H1 (cell line): ENCODE results near the gene LIPC. TPM values are rescaled to one million over a fixed set of nuclear protein-coding genes. Genes with fewer than 3 reads are reported as not detected.

Source experiments
- CTCF ChIA-PET: fragments of 300-600 bp; sonication (Branson Sonifier 250); formaldehyde crosslinking; loops from one replicate; lab custom pipeline; 2021; ENCODE audit not compliant: partially characterized antibody; lab: Charles Lee
- POLR2A ChIA-PET: fragments of 300-600 bp; sonication (Branson Sonifier 250); formaldehyde crosslinking; loops from one replicate; lab custom pipeline; 2021; ENCODE audit warnings: inconsistent platforms; ENCODE audit not compliant: partially characterized antibody; lab: Charles Lee
- DNase-seq, 2 experiments: peaks; one replicate each; pipeline versions ENCODE4 v3.0.0 to v3.0.0-alpha.2; 2010 to 2022; ENCODE audit warnings: low spot score in 2 of 2, low read depth in 1 of 2, mixed read lengths in 1 of 2
- FAIRE-seq: peaks from 2 replicates; lab custom pipeline; 2011; peaks lifted over from hg19 to GRCh38; lab: Jason Lieb, UNC
- H2AFZ ChIP-seq: 2 replicates; pipeline ENCODE4 v1.8.1; 2012; ENCODE audit warnings: low read length, inconsistent platforms
- H2AK5ac ChIP-seq: 2 replicates; pipeline ENCODE4 v1.6.1; 2013; ENCODE audit warnings: low read depth, low read length
- H2BK120ac ChIP-seq: replicated peaks from 2 replicates; pipeline ENCODE3; 2013; ENCODE audit warnings: low read depth, low read length, inconsistent platforms
- H2BK12ac ChIP-seq: 2 replicates; pipeline ENCODE4 v1.6.1; 2013; ENCODE audit warnings: low read depth, low read length
- H2BK15ac ChIP-seq: 2 replicates; pipeline ENCODE4 v1.6.1; 2013; ENCODE audit warnings: low read length
- H2BK20ac ChIP-seq: 2 replicates; pipeline ENCODE4 v1.6.1; 2013; ENCODE audit warnings: low read length
- H2BK5ac ChIP-seq: 2 replicates; pipeline ENCODE4 v1.6.1; 2013; ENCODE audit warnings: low read depth, low read length
- H3K14ac ChIP-seq: 2 replicates; pipeline ENCODE4 v1.6.1; 2013; ENCODE audit warnings: inconsistent platforms; ENCODE audit not compliant: insufficient read length
- H3K18ac ChIP-seq: 2 replicates; pipeline ENCODE4 v1.6.1; 2013; ENCODE audit warnings: low read length; ENCODE audit errors: extremely low read depth
- H3K23ac ChIP-seq: 2 replicates; pipeline ENCODE4 v1.6.1; 2013; ENCODE audit warnings: inconsistent platforms; ENCODE audit not compliant: insufficient read length
- H3K23me2 ChIP-seq: 2 replicates; pipeline ENCODE4 v1.6.1; 2013; ENCODE audit warnings: low read depth, low read length
- H3K27ac ChIP-seq: 2 replicates; pipeline ENCODE4 v1.6.1; 2011; ENCODE audit warnings: low read depth, low read length, inconsistent platforms
- H3K27me3 ChIP-seq, 4 experiments: replicated peaks in 1 of 4; 1 replicate in 1 of 4; 2 replicates in 3 of 4; pipeline versions ENCODE4 v1.6.1 to v1.8.1; 2011 to 2013; ENCODE audit warnings: low read length in 3 of 4, mild to moderate bottlenecking in 3 of 4, inconsistent platforms in 2 of 4, mixed read lengths in 2 of 4, moderate library complexity in 1 of 4; ENCODE audit not compliant: control insufficient read depth in 3 of 4, insufficient read depth in 3 of 4; ENCODE audit errors: extremely low read depth in 1 of 4
- H3K36me3 ChIP-seq, 4 experiments: 2 replicates each; pipeline versions ENCODE4 v1.6.1 to v1.8.1; 2011 to 2013; ENCODE audit warnings: mild to moderate bottlenecking in 4 of 4, low read length in 3 of 4, moderate library complexity in 2 of 4, control low read depth in 1 of 4, inconsistent platforms in 1 of 4; ENCODE audit not compliant: insufficient read depth in 4 of 4, control insufficient read depth in 2 of 4
- H3K4ac ChIP-seq: replicated peaks from 2 replicates; pipeline ENCODE3; 2013; ENCODE audit warnings: low read length, low read depth, mixed read lengths, inconsistent platforms; ENCODE audit not compliant: insufficient read length
- H3K4me1 ChIP-seq, 4 experiments: replicated peaks in 1 of 4; 1 replicate in 1 of 4; 2 replicates in 3 of 4; pipeline versions ENCODE4 v1.6.1 to v1.8.1; 2011 to 2013; ENCODE audit warnings: low read length in 3 of 4, inconsistent platforms in 2 of 4, mixed read lengths in 1 of 4; ENCODE audit not compliant: insufficient read depth in 4 of 4, control insufficient read depth in 3 of 4
- H3K4me2 ChIP-seq, 2 experiments: 2 replicates each; pipeline versions ENCODE4 v1.6.1 to v1.8.1; 2011 to 2013; ENCODE audit warnings: low read depth in 2 of 2, low read length in 2 of 2, control low read depth in 1 of 2, inconsistent platforms in 1 of 2, mild to moderate bottlenecking in 1 of 2; ENCODE audit not compliant: insufficient read depth in 1 of 2
- H3K4me3 ChIP-seq, 4 experiments: fragments of 200-600, 300-600 bp in 1 of 4; sonication (generic), shearing (Covaris generic), sonication (Bioruptor Twin) in 1 of 4; 2 replicates each; pipeline versions ENCODE4 v1.5.1 to v1.8.1; 2011 to 2016; ENCODE audit warnings: low read length in 4 of 4, low read depth in 3 of 4, control low read depth in 2 of 4, inconsistent platforms in 2 of 4, mild to moderate bottlenecking in 2 of 4, mixed read lengths in 1 of 4, moderate library complexity in 1 of 4; ENCODE audit not compliant: insufficient read depth in 2 of 4; ENCODE audit errors: extremely low read depth in 1 of 4
- H3K56ac ChIP-seq: replicated peaks from 2 replicates; pipeline ENCODE3; 2013; ENCODE audit warnings: low read depth, mild to moderate bottlenecking, mixed read lengths, low read length, inconsistent platforms; ENCODE audit not compliant: insufficient read length
- H3K79me1 ChIP-seq: 2 replicates; pipeline ENCODE4 v1.6.1; 2013; ENCODE audit warnings: low read depth, low read length, control low read depth
- H3K79me2 ChIP-seq, 2 experiments: 2 replicates each; pipeline versions ENCODE4 v1.6.1 to v1.8.1; 2012 to 2013; ENCODE audit warnings: low read length in 2 of 2, mild to moderate bottlenecking in 2 of 2, inconsistent platforms in 1 of 2; ENCODE audit not compliant: insufficient read depth in 2 of 2, control insufficient read depth in 1 of 2
- H3K9ac ChIP-seq, 4 experiments: replicated peaks in 1 of 4; 1 replicate in 1 of 4; 2 replicates in 3 of 4; pipeline versions ENCODE4 v1.6.1 to v1.8.1; 2011 to 2013; ENCODE audit warnings: low read depth in 3 of 4, low read length in 3 of 4, control low read depth in 2 of 4, mild to moderate bottlenecking in 2 of 4, moderate library complexity in 2 of 4, inconsistent platforms in 1 of 4; ENCODE audit errors: extremely low read depth in 1 of 4
- H3K9me3 ChIP-seq, 2 experiments: 2 replicates each; pipeline versions ENCODE4 v1.6.1 to v1.8.1; 2012 to 2013; ENCODE audit warnings: mild to moderate bottlenecking in 2 of 2, moderate library complexity in 2 of 2, control low read depth in 1 of 2, inconsistent platforms in 1 of 2, low read depth in 1 of 2, low read length in 1 of 2, mixed read lengths in 1 of 2; ENCODE audit not compliant: insufficient read depth in 2 of 2
- H4K20me1 ChIP-seq, 2 experiments: replicated peaks in 1 of 2; 2 replicates each; pipeline versions ENCODE3 to v1.8.1; 2011 to 2013; ENCODE audit warnings: inconsistent platforms in 2 of 2, low read length in 2 of 2, mild to moderate bottlenecking in 1 of 2; ENCODE audit not compliant: insufficient read depth in 2 of 2, control insufficient read depth in 1 of 2
- H4K5ac ChIP-seq: 2 replicates; pipeline ENCODE4 v1.6.1; 2013; ENCODE audit warnings: low read length, low read depth, mixed read lengths, inconsistent platforms; ENCODE audit not compliant: insufficient read length
- H4K8ac ChIP-seq: 2 replicates; pipeline ENCODE4 v1.8.0; 2013; ENCODE audit warnings: mild to moderate bottlenecking, moderate library complexity, low read length, inconsistent platforms; ENCODE audit not compliant: insufficient read depth; ENCODE audit errors: extremely low read depth
- H4K91ac ChIP-seq: replicated peaks from 2 replicates; pipeline ENCODE3; 2013; ENCODE audit warnings: low read length, mixed read lengths, inconsistent platforms; ENCODE audit not compliant: insufficient read length
- CEBPB ChIP-seq: IDR thresholded peaks from 2 replicates; pipeline ENCODE4 v1.6.1; 2012; ENCODE audit warnings: low read depth, low read length
- CTBP2 ChIP-seq: IDR thresholded peaks from 2 replicates; pipeline ENCODE4 v1.7.0; 2011; ENCODE audit warnings: borderline replicate concordance, mild to moderate bottlenecking, moderate library complexity, mixed read lengths, low read length; ENCODE audit not compliant: insufficient read depth, insufficient read length
- WGBS, 2 experiments: shearing (Covaris generic) in 1 of 2; methylation state at CpG; one replicate each; pipeline versions ENCODE4 v1.1.6 to v1.1.7; 2013 to 2015; ENCODE audit warnings: low lambda C conversion rate in 2 of 2, mixed read lengths in 2 of 2, inconsistent platforms in 1 of 2, low coverage in 1 of 2, missing lambda C conversion rate in 1 of 2; ENCODE audit not compliant: insufficient replicate concordance in 2 of 2, insufficient coverage in 1 of 2, insufficient read length in 1 of 2; ENCODE audit errors: extremely low coverage in 1 of 2, missing lambda C conversion rate in 1 of 2; 5-methylcytosine and 5-hydroxymethylcytosine counted together
- polyA plus RNA-seq, 7 experiments: library from polyadenylated mRNA; depleted of rRNA in 3 of 7; stranded (reverse) in 5 of 7; unstranded in 2 of 7; fragments of >200 nt in 5 of 7; fragments of 200-250 nt in 2 of 7; gene quantifications; 1 replicate in 5 of 7; 2 replicates in 1 of 7; 4 replicates in 1 of 7; pipeline versions ENCODE4 v1.2.1 to v1.2.3, GENCODE V29; 2011 to 2013; ENCODE audit warnings: missing spikeins in 2 of 7, mixed read lengths in 2 of 7
- total RNA-seq: library from RNA; stranded (reverse); fragmentation: NEBNext Ultra II Directional; extraction: Animal tissue kit (Norgen Biotek cat#: 25700); gene quantifications from 2 replicates; pipeline ENCODE4 v1.2.1, GENCODE V29; 2021

LIPC gene
- total and polyA plus RNA-seq, 2 of the 8 experiments (the other 6 are each of a cell fraction or from before 2014, with no cell fraction given), result not detected

GRCh38 chr15:58506783-58507668 lies 75.2 kb downstream of the LIPC start:
- H3K18ac ChIP-seq, result no peak overlapping the region
- 0 out of 2 replicates have a peak overlapping the region, but pooled peaks have one; percentile 30 for H2AFZ ChIP-seq
- H3K27me3 ChIP-seq, result no peaks in the 10 kb centered on the region
- H3K36me3 ChIP-seq, result no peaks in the 10 kb centered on the region
- DNase-seq (no peak), FAIRE-seq (no peak)
- WGBS, 2 experiments, result 88% methylated on average over 9 of the region's 9 CpGs; no CpG with 5 or more reads in 1 of the 2 experiments
- H3K9me3 ChIP-seq, result no peaks in the 10 kb centered on the region
- H4K8ac ChIP-seq, result no peak overlapping the region
- H2BK5ac ChIP-seq, result no peak overlapping the region
- no peak overlapping the region for H3K14ac ChIP-seq
- H2AK5ac ChIP-seq, result no peak overlapping the region
- H3K9ac ChIP-seq, result no peak overlapping the region
- CTCF ChIA-PET, result interaction anchor here (0.7 to 1.9 kb wide), 4 partner anchors 10 to 124 kb away, joined by 3 to 6 read pairs (median 4); no protein-coding TSS in a partner anchor
- no peak overlapping the region for H4K5ac ChIP-seq
- H2BK15ac ChIP-seq, result no peak overlapping the region
- H2BK120ac ChIP-seq, result no peak overlapping the region
- H3K27ac ChIP-seq, result no peak overlapping the region
- TF ChIP-seq CTBP2 (no peak), CEBPB (peak; percentile 90)
- no peak overlapping the region for H3K4me2 ChIP-seq
- no peak overlapping the region for H3K4ac ChIP-seq
- no peaks in the 10 kb centered on the region for H3K79me1 ChIP-seq
- no peak overlapping the region for H3K4me3 ChIP-seq
- no peaks in the 10 kb centered on the region for H3K23me2 ChIP-seq
- H3K56ac ChIP-seq, result no peak overlapping the region
- no peaks in the 10 kb centered on the region for H4K20me1 ChIP-seq
- no peak overlapping the region for H4K91ac ChIP-seq
- H3K4me1 ChIP-seq, result 0 out of 7 replicates have a peak, but pooled peaks cover 0 to 2% (median 0%) of the 10 kb centered on the region in 4 experiments
- H2BK20ac ChIP-seq, result no peak overlapping the region
- H3K79me2 ChIP-seq, result no peaks in the 10 kb centered on the region
- H2BK12ac ChIP-seq, result no peak overlapping the region
- POLR2A ChIA-PET, result no interaction called here
- H3K23ac ChIP-seq, result no peak overlapping the region
